ENCODE data around the gene STBD1. TPM values are rescaled to one million over a fixed set of nuclear protein-coding genes. Genes with fewer than 3 reads are reported as not detected.

The STBD1 gene
- total RNA-seq, 1 donor from 2014 or later, result 0.09 TPM

DNA sequence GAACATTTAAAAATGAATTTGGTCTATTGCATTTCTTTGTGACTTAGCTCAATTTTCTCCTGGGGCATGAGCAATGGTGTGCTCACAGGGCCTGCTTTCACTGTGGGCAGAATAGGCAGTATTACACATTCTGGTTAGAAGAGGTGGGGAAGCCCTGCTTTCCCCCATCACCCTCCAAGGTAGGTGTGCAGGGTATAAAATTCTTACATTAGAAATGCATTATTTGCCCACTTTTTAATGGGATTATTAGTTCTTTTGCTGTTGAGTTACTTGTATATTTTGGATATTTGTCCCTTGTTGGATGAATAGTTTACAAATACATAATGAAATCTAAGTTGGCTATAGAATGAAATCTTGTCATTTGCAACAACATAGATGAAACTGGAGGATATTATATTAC, 8.3 kb upstream of the STBD1 start:
- peaks cover 19% of the 10 kb centered on the region for H3K9me3 Mint-ChIP-seq
- TF ChIP-seq, protein P1, sequence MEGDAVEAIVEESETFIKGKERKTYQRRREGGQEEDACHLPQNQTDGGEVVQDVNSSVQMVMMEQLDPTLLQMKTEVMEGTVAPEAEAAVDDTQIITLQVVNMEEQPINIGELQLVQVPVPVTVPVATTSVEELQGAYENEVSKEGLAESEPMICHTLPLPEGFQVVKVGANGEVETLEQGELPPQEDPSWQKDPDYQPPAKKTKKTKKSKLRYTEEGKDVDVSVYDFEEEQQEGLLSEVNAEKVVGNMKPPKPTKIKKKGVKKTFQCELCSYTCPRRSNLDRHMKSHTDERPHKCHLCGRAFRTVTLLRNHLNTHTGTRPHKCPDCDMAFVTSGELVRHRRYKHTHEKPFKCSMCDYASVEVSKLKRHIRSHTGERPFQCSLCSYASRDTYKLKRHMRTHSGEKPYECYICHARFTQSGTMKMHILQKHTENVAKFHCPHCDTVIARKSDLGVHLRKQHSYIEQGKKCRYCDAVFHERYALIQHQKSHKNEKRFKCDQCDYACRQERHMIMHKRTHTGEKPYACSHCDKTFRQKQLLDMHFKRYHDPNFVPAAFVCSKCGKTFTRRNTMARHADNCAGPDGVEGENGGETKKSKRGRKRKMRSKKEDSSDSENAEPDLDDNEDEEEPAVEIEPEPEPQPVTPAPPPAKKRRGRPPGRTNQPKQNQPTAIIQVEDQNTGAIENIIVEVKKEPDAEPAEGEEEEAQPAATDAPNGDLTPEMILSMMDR (IDR thresholded peaks at IDR 0.05), result no peak
- ATAC-seq (ENCODE audit: low read depth), result no peak
- H3K27me3 Mint-ChIP-seq, result peaks cover 10% of the 10 kb centered on the region
- intact Hi-C loops (cut with micrococcal nuclease), result no loop called here
- ChIA-PET POLR2A (no interaction called here), CTCF (no interaction called here)
- no peak overlapping the region for H3K27ac Mint-ChIP-seq
- no peaks in the 10 kb centered on the region for H3K36me3 Mint-ChIP-seq (ENCODE audit: low read depth)
- H3K4me3 Mint-ChIP-seq, result no peak overlapping the region
- no peak for DNase-seq
- H3K4me1 Mint-ChIP-seq, result no peaks in the 10 kb centered on the region

DNA sequence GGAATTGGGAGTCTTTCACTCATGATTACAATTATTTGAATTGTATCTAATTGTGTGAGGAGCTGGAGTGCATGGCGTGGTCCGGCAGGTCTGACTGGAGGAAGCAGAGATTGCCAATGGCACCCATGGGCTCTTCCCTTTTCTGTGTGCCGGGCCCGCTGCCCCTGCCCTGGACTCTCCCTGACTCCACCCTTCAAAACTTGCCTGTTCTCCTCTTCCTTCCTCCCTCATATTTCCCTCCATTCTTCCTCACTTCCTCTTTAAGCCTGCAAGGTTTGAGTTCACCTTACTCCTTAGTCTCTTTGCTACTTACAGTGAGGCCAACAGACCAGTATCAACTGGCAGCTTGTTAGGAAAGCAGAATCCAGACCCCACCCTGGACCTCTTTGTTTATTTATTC, 6.5 kb upstream of the STBD1 start:
- Mint-ChIP-seq H3K27ac (no peak overlapping the region), H3K4me3 (no peak overlapping the region), H3K36me3 (ENCODE audit: low read depth) (no peaks in the 10 kb centered on the region), H3K27me3 (peaks cover 14% of the 10 kb centered on the region), H3K9me3 (peaks cover 19% of the 10 kb centered on the region), H3K4me1 (peaks cover 5% of the 10 kb centered on the region)
- no peak for DNase-seq
- CTCF ChIA-PET, result no interaction called here
- POLR2A ChIA-PET, result no interaction called here
- intact Hi-C loops (cut with micrococcal nuclease), result no loop called here
- TF ChIP-seq, protein P1 (IDR thresholded peaks at IDR 0.05), result no peak
- ATAC-seq (ENCODE audit: low read depth), result no peak

DNA sequence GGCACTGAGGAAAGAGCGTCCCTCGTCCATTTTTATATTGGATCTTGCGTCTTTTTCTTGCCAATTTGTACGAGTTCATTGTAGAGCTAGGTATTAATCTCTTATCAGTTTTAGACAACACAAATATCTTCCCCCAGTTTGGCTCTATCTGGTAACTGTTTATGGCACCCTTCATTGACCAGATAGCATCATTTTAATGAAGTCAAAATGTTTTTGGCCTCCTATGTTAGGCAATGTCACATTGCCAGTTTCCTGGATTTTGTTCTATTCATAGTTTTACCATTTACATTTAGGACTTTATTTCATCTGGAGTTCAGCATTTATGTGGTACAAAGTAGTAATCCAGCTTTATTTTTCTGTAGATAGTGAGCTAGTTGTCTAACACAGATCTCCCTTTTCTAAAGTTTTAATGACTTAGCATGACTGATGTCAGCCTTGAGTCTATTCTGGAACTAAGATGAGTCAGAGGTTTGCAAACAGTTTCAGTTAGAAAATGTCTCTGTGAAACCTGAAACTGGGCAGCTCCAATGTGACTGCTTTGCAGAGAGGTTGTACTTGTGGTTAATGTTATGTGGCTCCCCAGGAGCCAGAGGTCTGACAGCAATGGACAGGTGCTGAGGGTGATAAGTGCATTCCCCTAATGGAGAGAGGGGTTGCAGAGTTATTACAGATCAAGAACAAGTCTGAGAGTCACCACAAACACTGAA, 5.3 kb upstream of the STBD1 start:
- Mint-ChIP-seq H3K36me3 (ENCODE audit: low read depth) (no peaks in the 10 kb centered on the region), H3K9me3 (peaks cover 16% of the 10 kb centered on the region), H3K27ac (no peak overlapping the region), H3K4me1 (peaks cover 13% of the 10 kb centered on the region), H3K4me3 (no peak overlapping the region), H3K27me3 (peaks cover 18% of the 10 kb centered on the region)
- POLR2A ChIA-PET, result no interaction called here
- intact Hi-C loops (cut with micrococcal nuclease), result no loop called here
- peak; percentile 34 for ATAC-seq (ENCODE audit: low read depth)
- DNase-seq, result no peak
- CTCF ChIA-PET, result no interaction called here
- TF ChIP-seq, protein P1 (IDR thresholded peaks at IDR 0.05), result no peak

DNA sequence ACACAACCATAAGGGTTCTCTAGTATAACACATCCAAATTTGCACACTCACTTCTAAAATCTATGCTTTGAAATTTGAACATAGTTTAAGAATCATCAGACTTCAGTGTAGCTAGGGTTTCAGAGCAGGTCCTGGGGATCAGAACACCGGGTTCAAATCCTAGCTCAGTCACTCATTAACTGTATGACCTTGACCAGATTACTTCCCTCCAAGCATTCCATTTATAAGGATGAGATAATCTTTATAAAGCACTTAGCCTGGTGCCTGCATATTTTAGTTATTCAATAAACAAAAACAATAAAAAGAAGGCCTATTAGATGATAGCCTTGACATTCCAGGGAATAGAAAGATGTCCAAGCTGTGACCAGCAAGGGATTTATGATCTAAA, 4.8 kb upstream of the STBD1 start:
- H3K4me3 Mint-ChIP-seq, result no peak overlapping the region
- peaks cover 16% of the 10 kb centered on the region for H3K4me1 Mint-ChIP-seq
- H3K9me3 Mint-ChIP-seq, result peaks cover 12% of the 10 kb centered on the region
- no peaks in the 10 kb centered on the region for H3K36me3 Mint-ChIP-seq (ENCODE audit: low read depth)
- ATAC-seq (ENCODE audit: low read depth) (no peak), DNase-seq (no peak)
- TF ChIP-seq, protein P1 (IDR thresholded peaks at IDR 0.05), result no peak
- ChIA-PET POLR2A (no interaction called here), CTCF (no interaction called here)
- no peak overlapping the region for H3K27ac Mint-ChIP-seq
- intact Hi-C loops (cut with micrococcal nuclease), result no loop called here
- H3K27me3 Mint-ChIP-seq, result peaks cover 20% of the 10 kb centered on the region

DNA sequence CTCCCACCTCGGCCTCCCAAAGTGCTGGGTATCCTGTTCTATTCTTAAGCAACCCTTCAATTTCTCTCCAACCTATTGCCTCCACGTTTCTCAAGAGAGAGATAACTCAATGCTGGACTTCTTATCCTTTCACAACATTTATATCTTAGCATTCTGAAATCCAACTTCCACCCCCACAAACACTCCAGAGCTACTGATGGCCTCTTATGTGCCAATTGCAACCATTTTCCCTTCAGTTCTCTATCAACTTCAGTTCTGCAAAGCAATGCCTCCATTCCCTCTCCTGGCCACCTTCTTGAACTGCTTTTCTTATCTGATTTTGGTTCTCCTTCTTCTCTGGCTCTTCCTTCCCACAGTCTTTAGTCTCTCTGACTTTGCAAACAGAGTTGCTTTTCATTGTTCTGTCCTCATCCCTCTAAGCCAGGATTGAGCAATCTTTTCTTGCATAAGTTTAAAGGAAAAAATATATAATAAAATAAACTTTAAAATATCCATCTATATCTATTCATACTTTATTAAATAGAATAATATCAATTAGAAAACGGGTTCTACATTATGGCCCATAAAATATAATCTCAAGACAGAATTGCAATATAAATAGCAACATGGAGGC, 3.6 kb upstream of the STBD1 start:
- no peak for ATAC-seq (ENCODE audit: low read depth)
- H3K36me3 Mint-ChIP-seq (ENCODE audit: low read depth), result no peaks in the 10 kb centered on the region
- H3K4me1 Mint-ChIP-seq, result peaks cover 19% of the 10 kb centered on the region
- H3K9me3 Mint-ChIP-seq, result peaks cover 6% of the 10 kb centered on the region
- intact Hi-C loops (cut with micrococcal nuclease), result no loop called here
- H3K27ac Mint-ChIP-seq, result no peak overlapping the region
- no peak for DNase-seq
- ChIA-PET POLR2A (no interaction called here), CTCF (no interaction called here)
- peaks cover 20% of the 10 kb centered on the region for H3K27me3 Mint-ChIP-seq
- H3K4me3 Mint-ChIP-seq, result no peak overlapping the region
- TF ChIP-seq, protein P1 (IDR thresholded peaks at IDR 0.05), result no peak

Measured in activated B cell treated with CpG ODN at 0.5 μM for 24 hours (primary cell).